Activated CD4-positive, alpha-beta memory T cell treated with anti-CD3 and anti-CD28 coated beads for 36 hours (primary cell): ENCODE results near the gene TAGLN2. TPM values are rescaled to one million over a fixed set of nuclear protein-coding genes. Genes with fewer than 3 reads are reported as not detected.
A peak's percentile ranks its signal among the peaks of the same experiment; 100 is the strongest.

Experiments used
- CTCF ChIA-PET: fragments of 350-600 bp; sonication (Branson Sonifier 250); formaldehyde crosslinking; loops from one replicate; lab custom pipeline; 2021; ENCODE audit warnings: antibody characterized with exemption, inconsistent platforms; lab: Charles Lee
- POLR2A ChIA-PET: fragments of 350-600 bp; sonication (Branson Sonifier 250); formaldehyde crosslinking; loops from one replicate; lab custom pipeline; 2021; ENCODE audit warnings: antibody characterized with exemption; lab: Charles Lee
- DNase-seq: peaks from one replicate; pipeline ENCODE4 v3.0.0-alpha.2; 2020
- H3K27ac Mint-ChIP-seq: one replicate; pipeline ENCODE4 v1.8.0; 2021; ENCODE audit warnings: mixed read lengths
- H3K27me3 Mint-ChIP-seq: one replicate; pipeline ENCODE4 v1.8.0; 2021; ENCODE audit warnings: mixed read lengths
- H3K36me3 Mint-ChIP-seq: one replicate; pipeline ENCODE4 v1.8.0; 2021; ENCODE audit warnings: mixed read lengths
- H3K4me1 Mint-ChIP-seq: one replicate; pipeline ENCODE4 v1.8.0; 2021; ENCODE audit warnings: low read depth, mixed read lengths
- H3K4me3 Mint-ChIP-seq: one replicate; pipeline ENCODE4 v1.8.0; 2021; ENCODE audit warnings: mild to moderate bottlenecking, mixed read lengths
- H3K9me3 Mint-ChIP-seq: one replicate; pipeline ENCODE4 v1.8.0; 2021; ENCODE audit warnings: mixed read lengths
- intact Hi-C: fragments of 100-400 bp; cut with micrococcal nuclease; formaldehyde crosslinking; loops from one replicate; pipeline ENCODE4 v1.15.1; 2023
- total RNA-seq, 2 experiments: library from RNA; stranded (reverse); gene quantifications; one replicate each; pipeline ENCODE4 v1.2.3, GENCODE V29; 2021

Gene TAGLN2
- total RNA-seq, 2 experiments from 2014 or later: 597 to 607 TPM

GRCh38 chr1:159959451-159959850, 34.1 kb upstream of the TAGLN2 start:
- Mint-ChIP-seq H3K27ac (no peak overlapping the region), H3K4me3 (no peak overlapping the region), H3K4me1 (peaks cover 11% of the 10 kb centered on the region), H3K27me3 (peaks cover 10% of the 10 kb centered on the region), H3K9me3 (no peaks in the 10 kb centered on the region), H3K36me3 (no peaks in the 10 kb centered on the region)
- intact Hi-C loops: no loop called here
- ChIA-PET POLR2A (no interaction called here), CTCF (interaction anchor here (1.6 to 5.7 kb wide), 2 partner anchors 48 to 58 kb away, joined by 4 to 34 read pairs; no protein-coding TSS in a partner anchor)
- no peak for DNase-seq

DNA sequence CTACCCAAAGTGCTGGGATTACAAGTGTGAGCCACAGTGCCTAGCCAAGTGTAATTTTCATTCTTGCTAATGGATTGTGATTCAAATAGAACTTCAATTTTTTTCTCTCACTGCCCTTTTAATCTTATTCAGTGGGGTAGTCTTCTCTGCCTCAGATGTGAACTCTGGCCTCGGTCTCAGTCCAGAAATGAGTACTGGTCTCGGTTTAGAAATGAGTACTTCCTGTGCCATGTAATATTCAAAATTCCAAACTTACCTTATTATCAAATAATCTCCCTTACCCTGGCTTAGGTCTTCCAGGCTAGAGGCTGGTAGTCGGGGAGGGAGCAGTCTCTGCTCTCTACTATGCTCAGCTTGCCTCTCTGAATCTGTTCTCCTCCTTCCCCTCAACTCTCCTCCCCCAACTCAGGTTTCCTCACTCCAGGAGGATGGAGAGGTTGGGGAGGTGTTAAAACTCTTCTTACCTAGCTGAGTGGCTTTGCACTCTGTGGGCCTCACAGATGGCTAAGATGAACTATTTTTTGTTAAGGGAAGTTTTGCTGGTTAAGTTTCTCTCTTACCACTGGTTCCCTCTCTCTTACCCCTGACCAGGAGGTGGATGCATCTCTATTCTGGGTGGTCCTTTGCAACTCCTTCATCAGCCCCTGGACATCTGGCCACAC, 33.5 kb upstream of the TAGLN2 start:
- H3K9me3 Mint-ChIP-seq: no peaks in the 10 kb centered on the region
- peak; percentile 24 for DNase-seq
- intact Hi-C loops: no loop called here
- no peak overlapping the region for H3K27ac Mint-ChIP-seq
- peaks cover 13% of the 10 kb centered on the region for H3K27me3 Mint-ChIP-seq
- CTCF ChIA-PET: interaction anchor here (1.6 to 5.7 kb wide), 2 partner anchors 48 to 59 kb away, joined by 4 to 34 read pairs; no protein-coding TSS in a partner anchor
- POLR2A ChIA-PET: no interaction called here
- H3K36me3 Mint-ChIP-seq: no peaks in the 10 kb centered on the region
- no peak overlapping the region for H3K4me3 Mint-ChIP-seq
- peaks cover 11% of the 10 kb centered on the region for H3K4me1 Mint-ChIP-seq

DNA sequence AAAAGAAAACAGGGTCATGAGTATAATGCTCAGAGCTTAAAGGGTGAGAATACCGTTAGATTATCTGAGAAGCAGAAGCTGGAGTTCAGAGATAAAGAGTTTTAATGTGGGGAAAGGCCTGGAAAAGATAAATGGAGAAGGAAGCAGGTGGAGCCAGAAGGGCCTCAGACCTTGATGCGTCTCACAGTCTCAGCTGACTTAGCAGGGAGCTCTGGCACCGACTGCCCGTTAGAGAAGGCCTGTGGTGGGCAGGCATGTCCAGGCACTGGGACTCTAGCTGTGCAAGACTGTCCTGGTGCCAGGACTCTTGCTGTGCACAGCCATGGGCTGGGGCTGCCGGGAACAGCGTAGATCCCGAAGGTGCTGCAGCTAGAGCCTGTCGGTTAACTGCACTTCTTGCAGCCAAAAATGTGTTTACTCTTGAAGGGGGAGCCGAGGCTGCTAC, 32.5 kb upstream of the TAGLN2 start:
- no peak overlapping the region for H3K4me3 Mint-ChIP-seq
- no peak overlapping the region for H3K27ac Mint-ChIP-seq
- peaks cover 11% of the 10 kb centered on the region for H3K4me1 Mint-ChIP-seq
- ChIA-PET CTCF (interaction anchor here (0.7 to 5.7 kb wide), 6 partner anchors 14 to 381 kb away, joined by 3 to 34 read pairs (median 3); no protein-coding TSS in a partner anchor), POLR2A (no interaction called here)
- DNase-seq: no peak
- no peaks in the 10 kb centered on the region for H3K36me3 Mint-ChIP-seq
- H3K9me3 Mint-ChIP-seq: no peaks in the 10 kb centered on the region
- H3K27me3 Mint-ChIP-seq: peaks cover 17% of the 10 kb centered on the region
- intact Hi-C loops: no loop called here

GRCh38 chr1:159955456-159955855, 30.1 kb upstream of the TAGLN2 start:
- Mint-ChIP-seq H3K36me3 (no peaks in the 10 kb centered on the region), H3K4me3 (no peak overlapping the region), H3K27ac (no peak overlapping the region), H3K4me1 (peaks cover 11% of the 10 kb centered on the region), H3K27me3 (peaks cover 31% of the 10 kb centered on the region), H3K9me3 (no peaks in the 10 kb centered on the region)
- intact Hi-C loops: no loop called here
- POLR2A ChIA-PET: no interaction called here
- CTCF ChIA-PET: interaction anchor here (5.7 kb wide), 1 partner anchor 52 kb away, joined by 34 read pairs; no protein-coding TSS in a partner anchor
- DNase-seq: no peak

- Mint-ChIP-seq H3K27ac (no peak within 1 kb of the TSS), H3K4me3 (no peak within 1 kb of the TSS), H3K9me3 (no peaks in the 10 kb centered on the region), H3K36me3 (no peaks in the 10 kb centered on the region), H3K27me3 (peaks cover 33% of the 10 kb centered on the region), H3K4me1 (peaks cover 3% of the 10 kb centered on the region)
- ChIA-PET CTCF (interaction anchor here (1.2 to 2.1 kb wide), 3 partner anchors 18 to 54 kb away, joined by 3 to 8 read pairs (median 3); no protein-coding TSS in a partner anchor), POLR2A (no interaction called here)
- DNase-seq: no peak
- intact Hi-C loops: no loop called here
Measured at GRCh38 chr1:159953536-159954515, 28.5 kb upstream of the TAGLN2 start, which contains the start of gene SLAMF9. SLAMF9 (minus strand) TSS chr1:159954237; CDS start chr1:159954137, 100 bp downstream.

DNA sequence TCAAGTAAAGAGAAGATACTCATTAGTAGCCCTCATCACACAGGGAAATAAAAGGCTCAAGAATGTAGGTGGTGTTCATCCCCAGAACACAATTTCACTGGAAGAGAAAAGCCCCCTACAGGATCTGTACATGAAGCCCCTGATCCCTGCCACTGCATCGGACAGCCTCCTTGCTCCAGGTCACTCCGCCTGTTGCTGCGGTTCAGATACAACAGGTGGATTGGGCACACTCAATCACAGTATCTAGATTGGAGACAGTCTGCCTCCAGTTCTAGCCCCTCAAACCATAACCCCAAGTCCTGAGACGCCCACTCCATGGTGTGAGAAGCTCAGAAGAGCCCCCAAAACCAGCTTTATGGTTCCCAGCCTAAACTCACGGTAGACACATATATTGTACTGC, 27.6 kb upstream of the TAGLN2 start:
- no peaks in the 10 kb centered on the region for H3K4me1 Mint-ChIP-seq
- POLR2A ChIA-PET: no interaction called here
- DNase-seq: no peak
- intact Hi-C loops: no loop called here
- no peak overlapping the region for H3K27ac Mint-ChIP-seq
- CTCF ChIA-PET: interaction anchor here (1.2 to 2.1 kb wide), 2 partner anchors 17 to 55 kb away, joined by 3 to 8 read pairs; no protein-coding TSS in a partner anchor
- H3K36me3 Mint-ChIP-seq: no peaks in the 10 kb centered on the region
- no peaks in the 10 kb centered on the region for H3K9me3 Mint-ChIP-seq
- H3K4me3 Mint-ChIP-seq: no peak overlapping the region
- peaks cover 33% of the 10 kb centered on the region for H3K27me3 Mint-ChIP-seq

GRCh38 chr1:159951551-159951950, 26.2 kb upstream of the TAGLN2 start:
- H3K4me1 Mint-ChIP-seq: no peaks in the 10 kb centered on the region
- H3K4me3 Mint-ChIP-seq: no peak overlapping the region
- POLR2A ChIA-PET: no interaction called here
- no peak overlapping the region for H3K27ac Mint-ChIP-seq
- H3K9me3 Mint-ChIP-seq: no peaks in the 10 kb centered on the region
- intact Hi-C loops: no loop called here
- CTCF ChIA-PET: interaction anchor here (1.2 kb wide), 2 partner anchors 15 to 56 kb away, joined by 3 read pairs; no protein-coding TSS in a partner anchor
- no peaks in the 10 kb centered on the region for H3K36me3 Mint-ChIP-seq
- no peak for DNase-seq
- H3K27me3 Mint-ChIP-seq: peaks cover 39% of the 10 kb centered on the region

DNA sequence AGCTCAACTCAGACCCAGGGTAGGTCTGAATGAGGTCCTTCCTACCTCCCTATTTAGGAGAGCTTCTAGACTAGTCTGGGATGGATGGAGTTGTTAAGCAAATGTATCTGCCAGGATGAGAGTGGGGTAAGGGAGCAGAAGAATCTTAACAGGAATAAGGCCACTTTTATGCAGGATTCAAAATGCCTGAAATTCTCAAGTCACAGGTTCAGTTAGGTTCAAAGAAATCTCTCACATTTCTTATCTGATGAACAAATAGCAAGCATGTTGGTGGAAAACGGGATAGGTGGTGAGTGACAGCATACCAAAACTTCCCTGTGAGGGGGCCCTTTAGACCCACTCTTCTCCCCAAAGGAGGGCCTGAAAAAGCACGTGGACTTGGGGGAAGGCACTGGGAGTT, 25.7 kb upstream of the TAGLN2 start:
- intact Hi-C loops: no loop called here
- Mint-ChIP-seq H3K9me3 (no peaks in the 10 kb centered on the region), H3K27me3 (peaks cover 40% of the 10 kb centered on the region), H3K27ac (no peak overlapping the region), H3K4me3 (no peak overlapping the region), H3K36me3 (no peaks in the 10 kb centered on the region), H3K4me1 (no peaks in the 10 kb centered on the region)
- ChIA-PET POLR2A (no interaction called here), CTCF (interaction anchor here (1.2 kb wide), 2 partner anchors 15 to 57 kb away, joined by 3 read pairs; no protein-coding TSS in a partner anchor)
- no peak for DNase-seq

GRCh38 chr1:159949981-159950381, 24.7 kb upstream of the TAGLN2 start:
- Mint-ChIP-seq H3K27ac (no peak overlapping the region), H3K36me3 (no peaks in the 10 kb centered on the region), H3K4me1 (peaks cover 3% of the 10 kb centered on the region), H3K4me3 (no peak overlapping the region), H3K27me3 (peaks cover 45% of the 10 kb centered on the region), H3K9me3 (no peaks in the 10 kb centered on the region)
- ChIA-PET CTCF (interaction anchor here (0.6 to 1.2 kb wide), 2 partner anchors 43 to 57 kb away, joined by 3 read pairs; no protein-coding TSS in a partner anchor), POLR2A (no interaction called here)
- no peak for DNase-seq
- intact Hi-C loops: no loop called here

DNA sequence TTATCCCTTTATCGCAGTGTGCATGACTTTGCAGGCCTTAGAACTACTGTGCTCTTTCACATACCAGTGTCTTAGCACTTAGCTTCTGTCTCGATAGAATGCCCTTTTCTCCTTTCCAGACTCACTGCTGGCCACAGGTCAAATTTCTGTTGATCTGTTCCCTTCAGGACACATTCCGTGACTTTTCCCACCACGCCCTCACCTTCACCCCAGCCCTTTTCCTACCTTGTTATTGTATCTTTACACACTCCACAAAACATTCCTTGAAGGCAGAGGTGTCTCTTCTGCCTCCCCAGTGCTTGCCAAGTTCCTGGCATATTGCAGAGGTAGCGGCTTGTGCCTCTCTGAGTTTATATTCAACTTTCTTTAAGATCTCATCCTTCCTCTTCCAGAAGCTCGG, 23.8 kb upstream of the TAGLN2 start:
- ChIA-PET CTCF (interaction anchor here (1.2 kb wide), 1 partner anchor 44 kb away, joined by 3 read pairs; no protein-coding TSS in a partner anchor), POLR2A (no interaction called here)
- DNase-seq: no peak
- Mint-ChIP-seq H3K4me1 (peaks cover 3% of the 10 kb centered on the region), H3K27ac (no peak overlapping the region), H3K27me3 (peaks cover 49% of the 10 kb centered on the region), H3K9me3 (no peaks in the 10 kb centered on the region), H3K36me3 (no peaks in the 10 kb centered on the region), H3K4me3 (no peak overlapping the region)
- intact Hi-C loops: no loop called here

GRCh38 chr1:159947942-159948341, 22.6 kb upstream of the TAGLN2 start:
- intact Hi-C loops: no loop called here
- no peaks in the 10 kb centered on the region for H3K9me3 Mint-ChIP-seq
- POLR2A ChIA-PET: no interaction called here
- no peak overlapping the region for H3K4me3 Mint-ChIP-seq
- H3K27ac Mint-ChIP-seq: no peak overlapping the region
- H3K27me3 Mint-ChIP-seq: peaks cover 50% of the 10 kb centered on the region
- CTCF ChIA-PET: interaction anchor here (0.7 kb wide), 1 partner anchor 22 kb away, joined by 3 read pairs; no protein-coding TSS in a partner anchor
- DNase-seq: no peak
- H3K4me1 Mint-ChIP-seq: peaks cover 3% of the 10 kb centered on the region
- no peaks in the 10 kb centered on the region for H3K36me3 Mint-ChIP-seq
